Sigmoid colon (tissue), 4 donors: ENCODE data around the gene LPAR2.

Experiments
- CTCF ChIP-seq, 4 experiments: fragments of 450-650 bp in 3 of 4; fragments of 200-600 bp in 1 of 4; IDR thresholded peaks; one replicate each; pipeline ENCODE4 v1.5.1; 2016 to 2019; ENCODE audit warnings: antibody characterized with exemption in 4 of 4, mild to moderate bottlenecking in 3 of 4, moderate library complexity in 2 of 4
- EP300 ChIP-seq, 4 donors: sonication (generic); formaldehyde crosslinking; IDR thresholded peaks; one replicate each; pipeline ENCODE4 v1.6.1; 2017; ENCODE audit warnings: antibody characterized with exemption in 4 of 4
- POLR2A ChIP-seq, 2 donors: fragments of 450-650 bp; IDR thresholded peaks; one replicate each; pipeline ENCODE4 v1.6.1; 2016; ENCODE audit warnings: antibody characterized with exemption in 2 of 2, mild to moderate bottlenecking in 2 of 2, moderate library complexity in 2 of 2
- POLR2AphosphoS5 ChIP-seq, 4 donors: sonication (generic); formaldehyde crosslinking; IDR thresholded peaks; one replicate each; pipeline ENCODE4 v1.6.1; 2017; ENCODE audit warnings: antibody characterized with exemption in 4 of 4

- TF ChIP-seq CTCF (IDR thresholded peaks at IDR 0.05) = no peak
- no peak for TF ChIP-seq POLR2A (IDR thresholded peaks at IDR 0.05)
- no peak for TF ChIP-seq POLR2AphosphoS5 (IDR thresholded peaks at IDR 0.05)
- TF ChIP-seq EP300 (IDR thresholded peaks at IDR 0.05) = no peak
Measured at GRCh38 chr19:19670070-19670551, 42.1 kb upstream of the LPAR2 start.
